Measurements from ENCODE around the gene IDH1. TPM values are rescaled to one million over a fixed set of nuclear protein-coding genes. Genes with fewer than 3 reads are reported as not detected.

Gene IDH1
- total RNA-seq, 1 donor from 2014 or later = 78.4 TPM

Other genes with a start within 250 kb of the IDH1 start
- gene PLEKHM3, start 229.5 kb downstream of the IDH1 start, total RNA-seq = 23.8 TPM
- gene CRYGD, start 130.5 kb downstream of the IDH1 start, total RNA-seq = not detected
- gene CRYGC, start 125.2 kb downstream of the IDH1 start, total RNA-seq = not detected
- gene CRYGB, start 108.9 kb downstream of the IDH1 start, total RNA-seq = not detected
- not detected for gene CRYGA, start 91.5 kb downstream of the IDH1 start, total RNA-seq
- gene C2orf80, start 65.0 kb downstream of the IDH1 start, total RNA-seq = not detected
- 59.0 TPM for gene PIKFYVE, start 11.2 kb upstream of the IDH1 start, total RNA-seq
- 0.45 TPM for gene PTH2R, start 151.7 kb upstream of the IDH1 start, total RNA-seq

Measured in sciatic nerve (tissue), 1 donor.